Natural killer cell treated with Interleukin-12 subunit alpha and Interleukin-12 subunit beta and Interleukin-15 and Interleukin-18, amount 100 ng/mL, for 72 hours (primary cell): Measurements from ENCODE around the gene CAMSAP2. TPM values are rescaled to one million over a fixed set of nuclear protein-coding genes. Genes with fewer than 3 reads are reported as not detected.

Experiments
- total RNA-seq, 2 donors: library from RNA; stranded (reverse); gene quantifications; one replicate each; pipeline ENCODE4 v1.2.3, GENCODE V29; 2022

The CAMSAP2 gene
- total RNA-seq, 2 donors from 2014 or later: 0.31 to 0.48 TPM

Other genes starting within 250 kb of the CAMSAP2 start
- 10 to 100 TPM in 1 of 2 donors, 1 to 10 TPM in 1; 8.7 to 18.5 TPM for gene KIF14, start 118.1 kb upstream of the CAMSAP2 start, total RNA-seq
- 10 to 100 TPM; 24.3 to 27.5 TPM for gene DDX59, start 69.0 kb upstream of the CAMSAP2 start, total RNA-seq
- gene GPR25, start 134.1 kb downstream of the CAMSAP2 start, total RNA-seq: not detected
- gene INAVA, start 156.0 kb downstream of the CAMSAP2 start, total RNA-seq: under 1 TPM; 0.25 to 0.86 TPM